Measurements from ENCODE around the gene ATN1. TPM values are rescaled to one million over a fixed set of nuclear protein-coding genes. Genes with fewer than 3 reads are reported as not detected.

The ATN1 gene
- total and polyA plus RNA-seq, 9 of the 15 experiments (the other 6 are each of a cell fraction or from before 2014, with no cell fraction given), result 0.15 to 49.8 (median 2.7) TPM

- TF ChIP-seq PBX2 (CRISPR knock-in tag; IDR thresholded peaks at IDR 0.05; ENCODE audit: low read depth), result no peak
- no peak for TF ChIP-seq PBX2 (tag; conservative IDR thresholded peaks at IDR 0.05; ENCODE audit: low read depth)
- peak; percentile 71 for TF ChIP-seq GABPA (tag; conservative IDR thresholded peaks at IDR 0.05; ENCODE audit: low read depth)
- TF ChIP-seq THRA (IDR thresholded peaks at IDR 0.05), result no peak
- TF ChIP-seq NCOA1 (IDR thresholded peaks at IDR 0.05; ENCODE audit: low read depth), result no peak
- TF ChIP-seq MXI1 (IDR thresholded peaks at IDR 0.05; ENCODE audit: low read depth, low read length), result no peak
- TF ChIP-seq JUND (IDR thresholded peaks at IDR 0.05; ENCODE audit: borderline replicate concordance, low read depth, low read length), result no peak
- no peak for TF ChIP-seq JUND (tag; IDR thresholded peaks at IDR 0.05; ENCODE audit: borderline replicate concordance, low read depth, low read length)
- no peak for TF ChIP-seq ZNF324 (CRISPR knock-in tag; IDR thresholded peaks at IDR 0.05)
- TF ChIP-seq ZBTB2 (IDR thresholded peaks at IDR 0.05), result no peak
- no peak for TF ChIP-seq KDM2B (CRISPR knock-in tag; IDR thresholded peaks at IDR 0.05)
- no peak for TF ChIP-seq SFPQ (IDR thresholded peaks at IDR 0.05; ENCODE audit: low read depth, low read length)
- TF ChIP-seq PATZ1 (CRISPR knock-in tag; IDR thresholded peaks at IDR 0.05; ENCODE audit: borderline replicate concordance), result no peak
- no peak for TF ChIP-seq TARDBP (IDR thresholded peaks at IDR 0.05)
- no peak for TF ChIP-seq PPARD (CRISPR knock-in tag; IDR thresholded peaks at IDR 0.05)
- TF ChIP-seq PRPF4 (IDR thresholded peaks at IDR 0.05; ENCODE audit: insufficient read depth, low read depth, low read length, poor library complexity, severe bottlenecking), result no peak
- no peak for TF ChIP-seq ZNF232 (CRISPR knock-in tag; IDR thresholded peaks at IDR 0.05)
Observed at GRCh38 chr12:6953442-6954315, 25.9 kb downstream of the ATN1 start (continued).

Data from K562 (cell line).